Upper lobe of left lung (tissue), 6 donors: ENCODE measurements around the gene HSPB7. TPM values are rescaled to one million over a fixed set of nuclear protein-coding genes. Genes with fewer than 3 reads are reported as not detected.
A peak's percentile ranks its signal among the peaks of the same experiment; 100 is the strongest.

ENCODE experiments used
- ATAC-seq, 2 donors: fragments of 200-7000 bp; cut with Tn5 transposase; one replicate each; pipeline ENCODE4 v1.9.1; 2022; ENCODE audit warnings: mild to moderate bottlenecking in 2 of 2, moderate library complexity in 2 of 2; ENCODE audit not compliant: low FRiP score in 2 of 2
- DNase-seq, 2 donors: peaks; one replicate each; pipeline ENCODE4 v3.0.0-alpha.2; 2019 to 2020
- H3K27ac ChIP-seq, 4 donors: fragments of 200-600 bp; sonication (generic); one replicate each; pipeline ENCODE4 v1.5.1; 2016 to 2019
- H3K27me3 ChIP-seq, 4 donors: fragments of 200-600 bp; sonication (generic); one replicate each; pipeline ENCODE4 v1.5.1; 2017 to 2019
- H3K36me3 ChIP-seq, 4 donors: fragments of 200-600 bp; sonication (generic); one replicate each; pipeline ENCODE4 v1.5.1; 2016 to 2019
- H3K4me1 ChIP-seq, 4 donors: fragments of 200-600 bp; sonication (generic); one replicate each; pipeline ENCODE4 v1.5.1; 2018 to 2019
- H3K4me3 ChIP-seq, 4 donors: fragments of 200-600 bp; sonication (generic); one replicate each; pipeline ENCODE4 v1.5.1; 2017 to 2019; ENCODE audit warnings: mild to moderate bottlenecking in 2 of 4, moderate library complexity in 1 of 4
- H3K9me3 ChIP-seq, 4 donors: fragments of 200-600 bp; sonication (generic); one replicate each; pipeline ENCODE4 v1.5.1; 2018 to 2019
- EP300 ChIP-seq, 4 donors: sonication (generic); formaldehyde crosslinking; IDR thresholded peaks; one replicate each; pipeline ENCODE4 v1.5.1; 2017; ENCODE audit warnings: antibody characterized with exemption in 4 of 4, control low read depth in 2 of 4
- POLR2A ChIP-seq, 4 donors: fragments of 450-650 bp; IDR thresholded peaks; one replicate each; pipeline ENCODE4 v1.5.1; 2016 to 2017; ENCODE audit warnings: antibody characterized with exemption in 4 of 4, mild to moderate bottlenecking in 2 of 4
- POLR2AphosphoS5 ChIP-seq, 2 donors: sonication (generic); formaldehyde crosslinking; IDR thresholded peaks; one replicate each; pipeline ENCODE4 v1.5.1; 2017; ENCODE audit warnings: antibody characterized with exemption in 2 of 2
- WGBS, 2 donors: methylation state at CpG; one replicate each; pipeline ENCODE4 v1.1.5; 2017 to 2018; 5-methylcytosine and 5-hydroxymethylcytosine counted together
- total RNA-seq, 6 donors: library from RNA; depleted of rRNA in 4 of 6; stranded (reverse); fragments of >200 nt in 4 of 6; gene quantifications; one replicate each; pipeline versions ENCODE4 v1.1.0 to v1.2.1, GENCODE V29; 2016 to 2021
- TF ChIP-seq, protein P1 (sequence below), 6 experiments: fragments of 450-650 bp in 4 of 6; fragments of 200-600 bp in 2 of 6; sonication (generic) in 2 of 6; IDR thresholded peaks; one replicate each; pipeline ENCODE4 v1.5.1; 2016 to 2019; ENCODE audit warnings: antibody characterized with exemption in 6 of 6
- donor health status: DM: no; HTN: no; CAD: no; lungs with moderate emphysema.
- donor health status: DM: no; HTN: yes; CAD: no; lungs with severe emphysema.

Gene HSPB7
- total RNA-seq, 6 donors from 2014 or later, result 1.0 to 9.2 (median 3.0) TPM

DNA sequence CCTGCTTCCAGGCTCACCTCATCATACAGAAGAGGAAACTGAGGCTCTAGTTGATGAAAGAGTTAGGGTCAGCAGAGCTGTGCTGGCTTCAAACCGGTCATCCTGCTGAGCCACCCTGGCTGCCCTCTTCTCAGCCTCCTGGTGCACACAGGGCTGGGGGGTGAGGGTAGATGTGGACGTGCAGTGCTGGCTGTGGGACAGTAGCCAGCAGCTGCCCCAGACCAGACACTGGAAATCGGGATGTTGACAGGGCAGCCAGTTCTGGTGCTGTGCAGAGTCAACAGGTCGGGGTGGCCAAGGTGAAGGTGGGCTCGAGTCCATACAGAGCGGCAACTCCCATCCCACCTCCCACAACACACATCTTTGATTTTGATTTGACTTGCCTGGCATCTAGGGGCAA is 2.5 kb upstream of the HSPB7 start:
- no peak for TF ChIP-seq POLR2A (IDR thresholded peaks at IDR 0.05)
- TF ChIP-seq EP300 (IDR thresholded peaks at IDR 0.05), result no peak
- TF ChIP-seq POLR2AphosphoS5 (IDR thresholded peaks at IDR 0.05), result no peak
- TF ChIP-seq, protein P1, sequence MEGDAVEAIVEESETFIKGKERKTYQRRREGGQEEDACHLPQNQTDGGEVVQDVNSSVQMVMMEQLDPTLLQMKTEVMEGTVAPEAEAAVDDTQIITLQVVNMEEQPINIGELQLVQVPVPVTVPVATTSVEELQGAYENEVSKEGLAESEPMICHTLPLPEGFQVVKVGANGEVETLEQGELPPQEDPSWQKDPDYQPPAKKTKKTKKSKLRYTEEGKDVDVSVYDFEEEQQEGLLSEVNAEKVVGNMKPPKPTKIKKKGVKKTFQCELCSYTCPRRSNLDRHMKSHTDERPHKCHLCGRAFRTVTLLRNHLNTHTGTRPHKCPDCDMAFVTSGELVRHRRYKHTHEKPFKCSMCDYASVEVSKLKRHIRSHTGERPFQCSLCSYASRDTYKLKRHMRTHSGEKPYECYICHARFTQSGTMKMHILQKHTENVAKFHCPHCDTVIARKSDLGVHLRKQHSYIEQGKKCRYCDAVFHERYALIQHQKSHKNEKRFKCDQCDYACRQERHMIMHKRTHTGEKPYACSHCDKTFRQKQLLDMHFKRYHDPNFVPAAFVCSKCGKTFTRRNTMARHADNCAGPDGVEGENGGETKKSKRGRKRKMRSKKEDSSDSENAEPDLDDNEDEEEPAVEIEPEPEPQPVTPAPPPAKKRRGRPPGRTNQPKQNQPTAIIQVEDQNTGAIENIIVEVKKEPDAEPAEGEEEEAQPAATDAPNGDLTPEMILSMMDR (IDR thresholded peaks at IDR 0.05), result no peak
- H3K4me3 ChIP-seq, result no peak overlapping the region
- ATAC-seq (no peak), DNase-seq (no peak)
- no peaks in the 10 kb centered on the region for H3K36me3 ChIP-seq
- H3K27ac ChIP-seq, result peak overlapping the region in 1 of 4 donors; percentile 61
- H3K4me1 ChIP-seq, result peaks cover 2 to 14% (median 5%) of the 10 kb centered on the region in 4 donors
- H3K9me3 ChIP-seq, result no peaks in the 10 kb centered on the region
- H3K27me3 ChIP-seq, result no peaks in the 10 kb centered on the region
- WGBS, 2 donors, result 74 to 88% methylated on average over 6 of the region's 6 CpGs

DNA sequence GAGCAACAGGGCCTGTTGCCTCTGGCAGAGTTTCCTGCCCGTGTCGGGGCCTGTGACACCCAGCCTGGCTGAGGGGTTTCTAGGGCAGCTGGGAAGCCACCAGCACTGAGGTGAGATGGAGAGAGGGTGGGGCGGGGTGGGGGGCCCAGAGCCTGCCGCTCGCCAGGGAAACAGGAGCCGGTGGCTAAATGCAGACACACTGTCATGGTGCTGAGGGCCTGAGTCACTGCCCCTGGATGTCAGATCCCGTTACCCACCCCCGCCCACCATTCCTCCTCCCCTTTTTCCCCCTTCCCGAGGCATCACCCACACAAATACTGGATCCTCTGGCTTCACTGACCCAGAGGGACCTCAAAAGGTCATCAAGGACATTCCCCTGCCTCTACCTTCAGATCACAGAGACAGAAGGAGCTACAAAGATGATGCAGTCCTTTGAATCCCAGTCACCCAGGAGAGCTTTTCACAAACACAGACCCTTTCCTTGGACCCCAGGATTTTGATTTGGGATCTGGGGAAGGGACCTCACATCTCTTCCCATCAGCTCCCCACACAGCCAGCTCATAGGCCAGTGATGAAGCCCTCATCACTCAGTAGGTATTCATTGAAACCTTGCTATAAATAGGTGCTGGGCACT is 1.9 kb upstream of the HSPB7 start:
- Histone ChIP-seq H3K4me3 (no peak overlapping the region), H3K27me3 (no peaks in the 10 kb centered on the region), H3K4me1 (peaks cover 2 to 14% (median 5%) of the 10 kb centered on the region in 4 donors), H3K27ac (peak overlapping the region; percentile 30 to 77 (median 50)), H3K9me3 (no peaks in the 10 kb centered on the region), H3K36me3 (no peaks in the 10 kb centered on the region)
- 67 to 72% methylated on average over 5 to 9 of the region's 9 CpGs for WGBS, 2 donors
- TF ChIP-seq POLR2A (IDR thresholded peaks at IDR 0.05) (no peak), POLR2AphosphoS5 (IDR thresholded peaks at IDR 0.05) (no peak), EP300 (IDR thresholded peaks at IDR 0.05) (no peak)
- TF ChIP-seq, protein P1 (IDR thresholded peaks at IDR 0.05), result no peak
- ATAC-seq, result no peak
- DNase-seq, result no peak

DNA sequence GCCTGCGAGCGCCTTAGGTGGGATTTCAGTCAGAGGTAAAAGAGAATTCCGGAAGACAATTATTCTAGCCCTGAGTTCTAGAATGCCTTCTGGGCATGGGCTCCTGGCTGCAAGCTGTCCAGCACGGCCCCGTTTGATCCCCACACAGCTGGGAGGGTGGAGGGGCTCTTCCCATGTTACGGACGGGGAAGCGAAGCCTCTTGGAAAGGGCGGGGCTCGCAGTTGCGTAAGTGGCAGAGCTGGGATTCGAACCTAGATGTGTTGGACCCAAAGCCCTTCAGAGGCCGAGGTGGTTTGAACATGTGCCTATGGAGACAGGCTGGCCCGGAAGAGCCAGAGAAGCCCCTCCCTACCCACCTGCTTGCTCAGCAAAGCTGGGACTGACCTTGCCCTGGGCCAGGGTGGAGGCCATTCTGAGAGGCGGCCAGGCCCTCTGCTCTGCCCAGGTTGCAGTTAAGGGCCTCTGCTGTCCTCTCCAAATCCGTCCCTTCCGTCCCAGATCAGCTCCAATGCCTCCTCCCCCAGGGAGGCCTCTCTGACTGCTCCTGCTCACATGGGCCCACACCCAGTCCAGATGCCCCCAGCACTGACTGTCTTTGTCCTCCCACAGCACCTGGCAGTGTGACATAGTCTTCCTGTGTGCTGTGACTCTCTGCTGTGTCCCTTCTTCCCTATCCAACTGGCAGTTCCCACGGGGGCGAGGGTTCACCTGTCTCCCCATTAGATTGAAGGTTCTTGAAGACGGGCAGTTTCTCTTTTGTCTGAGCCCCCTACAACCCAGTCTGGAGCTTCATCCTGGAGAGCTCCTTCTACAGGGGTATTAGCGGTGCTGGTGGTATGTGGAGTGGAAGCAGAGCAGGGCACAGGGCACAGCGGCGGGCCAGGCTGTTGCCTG is 1.2 kb upstream of the HSPB7 start:
- H3K9me3 ChIP-seq, result no peaks in the 10 kb centered on the region
- H3K36me3 ChIP-seq, result no peaks in the 10 kb centered on the region
- peaks cover 2 to 14% (median 5%) of the 10 kb centered on the region in 4 donors for H3K4me1 ChIP-seq
- 74 to 77% methylated on average over 13 to 23 of the region's 23 CpGs for WGBS, 2 donors
- no peak for ATAC-seq
- no peak overlapping the region for H3K4me3 ChIP-seq
- peak overlapping the region; percentile 40 to 77 (median 64) for H3K27ac ChIP-seq
- H3K27me3 ChIP-seq, result no peaks in the 10 kb centered on the region
- no peak for DNase-seq
- TF ChIP-seq POLR2A (IDR thresholded peaks at IDR 0.05) (no peak), POLR2AphosphoS5 (IDR thresholded peaks at IDR 0.05) (no peak), EP300 (IDR thresholded peaks at IDR 0.05) (no peak)
- TF ChIP-seq, protein P1 (IDR thresholded peaks at IDR 0.05), result no peak

DNA sequence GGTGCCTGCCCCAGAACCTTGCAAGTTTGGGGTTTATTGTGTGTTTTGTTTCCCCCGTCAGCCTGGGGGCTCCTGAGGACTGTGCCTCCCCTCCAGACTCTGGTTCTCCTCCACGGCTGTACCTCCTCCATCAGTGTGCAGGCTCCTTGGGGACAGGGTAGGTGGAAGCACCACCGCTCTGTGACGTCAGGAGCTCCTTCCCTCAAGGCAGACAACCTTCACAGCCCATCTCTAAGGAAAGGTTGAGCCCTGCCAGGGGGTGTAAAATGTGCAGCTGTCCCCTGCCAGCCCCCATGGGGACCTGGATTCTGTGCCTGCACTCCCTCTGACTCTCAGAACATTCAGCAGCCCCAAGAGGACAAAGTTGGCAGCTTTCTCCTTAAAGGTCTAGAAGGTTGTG is 465 bp upstream of the HSPB7 start:
- H3K4me3 ChIP-seq, result no peak overlapping the region
- no peaks in the 10 kb centered on the region for H3K9me3 ChIP-seq
- ATAC-seq (no peak), DNase-seq (no peak)
- no peaks in the 10 kb centered on the region for H3K27me3 ChIP-seq
- peak overlapping the region; percentile 35 to 77 (median 64) for H3K27ac ChIP-seq
- no peaks in the 10 kb centered on the region for H3K36me3 ChIP-seq
- TF ChIP-seq EP300 (IDR thresholded peaks at IDR 0.05) (no peak), POLR2AphosphoS5 (IDR thresholded peaks at IDR 0.05) (no peak), POLR2A (IDR thresholded peaks at IDR 0.05) (no peak)
- TF ChIP-seq, protein P1 (IDR thresholded peaks at IDR 0.05), result no peak
- WGBS, 2 donors, result 58 to 73% methylated on average over 4 of the region's 4 CpGs
- peaks cover 6 to 19% (median 10%) of the 10 kb centered on the region in 4 donors for H3K4me1 ChIP-seq
